ENCODE measurements around the gene CCDC136.
A peak's percentile ranks its signal among the peaks of the same experiment; 100 is the strongest.

The CCDC136 gene

DNA sequence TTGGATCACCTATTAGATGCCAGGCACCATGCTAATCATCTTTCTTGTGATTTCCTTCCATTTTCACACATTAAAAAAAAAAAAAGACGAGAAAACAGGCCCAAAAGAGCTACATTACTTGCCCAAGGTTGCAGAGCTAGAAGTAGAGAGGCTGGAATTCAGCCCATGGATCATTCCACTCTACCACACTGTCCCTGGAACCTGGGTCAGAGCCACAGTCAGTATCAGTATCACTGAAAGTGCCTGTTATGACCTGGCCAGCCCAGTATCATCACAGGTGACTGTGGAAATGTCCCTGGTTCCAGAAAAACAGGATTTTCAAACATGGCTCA is 35.1 kb downstream of the CCDC136 start:
- ATAC-seq = no peak
- TF ChIP-seq ARNTL (CRISPR knock-in tag; IDR thresholded peaks at IDR 0.05; ENCODE audit: borderline replicate concordance, low read depth) (no peak), ZNF565 (CRISPR knock-in tag; conservative IDR thresholded peaks at IDR 0.05; ENCODE audit: low read depth) (no peak), ZFP3 (CRISPR knock-in tag; IDR thresholded peaks at IDR 0.05) (no peak), TOX (CRISPR knock-in tag; IDR thresholded peaks at IDR 0.05; ENCODE audit: borderline replicate concordance) (no peak), PPARA (CRISPR knock-in tag; IDR thresholded peaks at IDR 0.05; ENCODE audit: borderline replicate concordance) (no peak), ESRRG (CRISPR knock-in tag; IDR thresholded peaks at IDR 0.05) (no peak), BACH2 (CRISPR knock-in tag; IDR thresholded peaks at IDR 0.05; ENCODE audit: borderline replicate concordance) (no peak), GLIS3 (CRISPR knock-in tag; IDR thresholded peaks at IDR 0.05) (no peak), ZNF8 (CRISPR knock-in tag; IDR thresholded peaks at IDR 0.05) (no peak), ZNF70 (CRISPR knock-in tag; IDR thresholded peaks at IDR 0.05) (no peak), TCF4 (CRISPR knock-in tag; IDR thresholded peaks at IDR 0.05; ENCODE audit: borderline replicate concordance) (no peak), SNAI2 (CRISPR knock-in tag; IDR thresholded peaks at IDR 0.05) (no peak), ZFP30 (CRISPR knock-in tag; IDR thresholded peaks at IDR 0.05) (no peak)
- TF ChIP-seq, protein P1, sequence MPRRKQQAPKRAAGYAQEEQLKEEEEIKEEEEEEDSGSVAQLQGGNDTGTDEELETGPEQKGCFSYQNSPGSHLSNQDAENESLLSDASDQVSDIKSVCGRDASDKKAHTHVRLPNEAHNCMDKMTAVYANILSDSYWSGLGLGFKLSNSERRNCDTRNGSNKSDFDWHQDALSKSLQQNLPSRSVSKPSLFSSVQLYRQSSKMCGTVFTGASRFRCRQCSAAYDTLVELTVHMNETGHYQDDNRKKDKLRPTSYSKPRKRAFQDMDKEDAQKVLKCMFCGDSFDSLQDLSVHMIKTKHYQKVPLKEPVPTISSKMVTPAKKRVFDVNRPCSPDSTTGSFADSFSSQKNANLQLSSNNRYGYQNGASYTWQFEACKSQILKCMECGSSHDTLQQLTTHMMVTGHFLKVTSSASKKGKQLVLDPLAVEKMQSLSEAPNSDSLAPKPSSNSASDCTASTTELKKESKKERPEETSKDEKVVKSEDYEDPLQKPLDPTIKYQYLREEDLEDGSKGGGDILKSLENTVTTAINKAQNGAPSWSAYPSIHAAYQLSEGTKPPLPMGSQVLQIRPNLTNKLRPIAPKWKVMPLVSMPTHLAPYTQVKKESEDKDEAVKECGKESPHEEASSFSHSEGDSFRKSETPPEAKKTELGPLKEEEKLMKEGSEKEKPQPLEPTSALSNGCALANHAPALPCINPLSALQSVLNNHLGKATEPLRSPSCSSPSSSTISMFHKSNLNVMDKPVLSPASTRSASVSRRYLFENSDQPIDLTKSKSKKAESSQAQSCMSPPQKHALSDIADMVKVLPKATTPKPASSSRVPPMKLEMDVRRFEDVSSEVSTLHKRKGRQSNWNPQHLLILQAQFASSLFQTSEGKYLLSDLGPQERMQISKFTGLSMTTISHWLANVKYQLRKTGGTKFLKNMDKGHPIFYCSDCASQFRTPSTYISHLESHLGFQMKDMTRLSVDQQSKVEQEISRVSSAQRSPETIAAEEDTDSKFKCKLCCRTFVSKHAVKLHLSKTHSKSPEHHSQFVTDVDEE (CRISPR knock-in tag; IDR thresholded peaks at IDR 0.05) = no peak
- TF ChIP-seq, protein P2, sequence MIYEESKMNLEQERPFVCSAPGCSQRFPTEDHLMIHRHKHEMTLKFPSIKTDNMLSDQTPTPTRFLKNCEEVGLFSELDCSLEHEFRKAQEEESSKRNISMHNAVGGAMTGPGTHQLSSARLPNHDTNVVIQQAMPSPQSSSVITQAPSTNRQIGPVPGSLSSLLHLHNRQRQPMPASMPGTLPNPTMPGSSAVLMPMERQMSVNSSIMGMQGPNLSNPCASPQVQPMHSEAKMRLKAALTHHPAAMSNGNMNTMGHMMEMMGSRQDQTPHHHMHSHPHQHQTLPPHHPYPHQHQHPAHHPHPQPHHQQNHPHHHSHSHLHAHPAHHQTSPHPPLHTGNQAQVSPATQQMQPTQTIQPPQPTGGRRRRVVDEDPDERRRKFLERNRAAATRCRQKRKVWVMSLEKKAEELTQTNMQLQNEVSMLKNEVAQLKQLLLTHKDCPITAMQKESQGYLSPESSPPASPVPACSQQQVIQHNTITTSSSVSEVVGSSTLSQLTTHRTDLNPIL (CRISPR knock-in tag; IDR thresholded peaks at IDR 0.05; ENCODE audit: low read depth) = no peak
- TF ChIP-seq, protein P3, sequence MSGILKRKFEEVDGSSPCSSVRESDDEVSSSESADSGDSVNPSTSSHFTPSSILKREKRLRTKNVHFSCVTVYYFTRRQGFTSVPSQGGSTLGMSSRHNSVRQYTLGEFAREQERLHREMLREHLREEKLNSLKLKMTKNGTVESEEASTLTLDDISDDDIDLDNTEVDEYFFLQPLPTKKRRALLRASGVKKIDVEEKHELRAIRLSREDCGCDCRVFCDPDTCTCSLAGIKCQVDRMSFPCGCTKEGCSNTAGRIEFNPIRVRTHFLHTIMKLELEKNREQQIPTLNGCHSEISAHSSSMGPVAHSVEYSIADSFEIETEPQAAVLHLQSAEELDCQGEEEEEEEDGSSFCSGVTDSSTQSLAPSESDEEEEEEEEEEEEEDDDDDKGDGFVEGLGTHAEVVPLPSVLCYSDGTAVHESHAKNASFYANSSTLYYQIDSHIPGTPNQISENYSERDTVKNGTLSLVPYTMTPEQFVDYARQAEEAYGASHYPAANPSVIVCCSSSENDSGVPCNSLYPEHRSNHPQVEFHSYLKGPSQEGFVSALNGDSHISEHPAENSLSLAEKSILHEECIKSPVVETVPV (CRISPR knock-in tag; IDR thresholded peaks at IDR 0.05) = no peak
- TF ChIP-seq, protein P4, sequence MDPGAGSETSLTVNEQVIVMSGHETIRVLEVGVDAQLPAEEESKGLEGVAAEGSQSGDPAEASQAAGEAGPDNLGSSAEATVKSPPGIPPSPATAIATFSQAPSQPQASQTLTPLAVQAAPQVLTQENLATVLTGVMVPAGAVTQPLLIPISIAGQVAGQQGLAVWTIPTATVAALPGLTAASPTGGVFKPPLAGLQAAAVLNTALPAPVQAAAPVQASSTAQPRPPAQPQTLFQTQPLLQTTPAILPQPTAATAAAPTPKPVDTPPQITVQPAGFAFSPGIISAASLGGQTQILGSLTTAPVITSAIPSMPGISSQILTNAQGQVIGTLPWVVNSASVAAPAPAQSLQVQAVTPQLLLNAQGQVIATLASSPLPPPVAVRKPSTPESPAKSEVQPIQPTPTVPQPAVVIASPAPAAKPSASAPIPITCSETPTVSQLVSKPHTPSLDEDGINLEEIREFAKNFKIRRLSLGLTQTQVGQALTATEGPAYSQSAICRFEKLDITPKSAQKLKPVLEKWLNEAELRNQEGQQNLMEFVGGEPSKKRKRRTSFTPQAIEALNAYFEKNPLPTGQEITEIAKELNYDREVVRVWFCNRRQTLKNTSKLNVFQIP (CRISPR knock-in tag; IDR thresholded peaks at IDR 0.05; ENCODE audit: borderline replicate concordance, low read depth) = no peak

DNA sequence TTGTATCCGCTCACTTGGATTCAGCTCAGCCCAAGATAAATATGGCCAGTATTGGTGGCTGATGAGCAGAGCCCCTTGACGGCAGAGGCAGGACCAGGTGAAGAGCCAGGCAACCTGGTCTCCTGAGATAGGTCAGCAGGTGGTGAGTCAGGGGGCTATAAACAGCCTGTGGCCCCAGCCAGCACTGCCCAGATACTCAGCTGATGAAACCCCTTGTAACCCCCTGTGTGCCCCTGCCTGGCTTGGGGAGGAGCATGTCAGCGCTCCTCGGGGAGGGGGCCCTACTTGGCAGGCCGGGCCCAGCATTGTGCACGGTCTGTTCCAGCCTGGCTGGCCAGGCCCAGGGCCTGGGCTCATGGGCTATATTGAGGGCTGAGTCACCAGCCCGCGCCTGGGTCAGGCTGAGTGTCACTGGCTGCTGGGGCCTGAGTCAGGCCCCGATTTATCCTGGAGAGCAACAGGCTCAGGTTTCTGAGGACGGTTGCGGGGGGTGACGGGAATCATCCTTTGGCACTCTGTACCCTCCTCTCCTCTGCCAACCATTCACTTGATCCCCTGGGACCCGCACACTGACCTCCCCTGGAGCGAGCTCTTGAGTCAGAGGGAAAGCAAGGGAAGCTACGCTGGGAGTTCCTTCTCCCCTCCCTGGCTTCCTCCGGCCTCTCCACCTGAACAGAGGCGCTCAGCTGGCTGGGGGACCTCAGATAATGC is 35.6 kb downstream of the CCDC136 start:
- ATAC-seq = peak; percentile 58
- TF ChIP-seq TOX (CRISPR knock-in tag; IDR thresholded peaks at IDR 0.05; ENCODE audit: borderline replicate concordance) = no peak
- TF ChIP-seq GLIS3 (CRISPR knock-in tag; IDR thresholded peaks at IDR 0.05) = 0 out of 2 replicates have a peak, but pooled peaks have one; percentile 65
- TF ChIP-seq ZC3H10 (CRISPR knock-in tag; IDR thresholded peaks at IDR 0.05) = no peak
- TF ChIP-seq OSR1 (CRISPR knock-in tag; IDR thresholded peaks at IDR 0.05) = 0 out of 2 replicates have a peak, but pooled peaks have one; percentile 25
- TF ChIP-seq ZFP3 (CRISPR knock-in tag; IDR thresholded peaks at IDR 0.05) = 0 out of 2 replicates have a peak, but pooled peaks have one; percentile 49
- TF ChIP-seq ZNF8 (CRISPR knock-in tag; IDR thresholded peaks at IDR 0.05) = no peak
- no peak for TF ChIP-seq RARB (CRISPR knock-in tag; IDR thresholded peaks at IDR 0.05)

DNA sequence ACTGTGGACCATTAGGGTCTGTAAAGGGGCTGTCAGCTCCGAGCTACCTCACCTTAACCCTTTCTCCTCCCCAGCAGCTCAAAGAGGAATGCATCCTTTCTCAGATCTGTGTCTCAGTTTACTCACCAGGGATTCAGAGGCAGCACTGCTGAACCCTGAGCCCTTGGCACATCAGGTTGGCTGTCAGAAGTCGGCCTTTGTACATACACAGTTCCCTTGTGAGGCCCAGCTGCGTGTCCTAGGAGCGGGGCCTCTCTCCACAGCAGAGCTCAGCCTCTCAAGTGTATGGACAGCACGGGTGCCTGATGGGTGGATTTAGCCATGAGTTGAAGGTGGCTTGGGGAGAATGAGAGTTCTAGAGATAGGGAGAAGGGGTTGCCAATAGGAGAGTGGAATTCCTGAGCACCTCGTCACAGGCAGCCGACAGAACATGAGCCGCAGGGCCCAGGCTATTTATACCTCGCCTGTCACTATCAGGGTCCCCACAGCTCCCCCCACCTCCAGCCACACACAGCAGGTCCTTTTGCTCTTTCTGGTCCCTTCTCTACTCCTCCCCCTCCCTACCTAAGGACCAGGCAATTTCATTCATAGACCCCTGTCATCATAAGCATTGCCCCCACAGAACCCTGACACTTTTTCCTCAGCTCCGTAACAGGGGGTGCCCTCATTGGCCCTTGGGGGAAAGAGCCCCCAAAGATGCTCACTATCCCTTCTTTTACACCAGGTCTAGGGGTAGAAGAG is 36.4 kb downstream of the CCDC136 start:
- peak; percentile 50 for ATAC-seq
- TF ChIP-seq CSDC2 (CRISPR knock-in tag; IDR thresholded peaks at IDR 0.05) (no peak), ZNF565 (CRISPR knock-in tag; conservative IDR thresholded peaks at IDR 0.05; ENCODE audit: low read depth) (no peak), OSR1 (CRISPR knock-in tag; IDR thresholded peaks at IDR 0.05) (no peak), BACH2 (CRISPR knock-in tag; IDR thresholded peaks at IDR 0.05; ENCODE audit: borderline replicate concordance) (no peak), RARB (CRISPR knock-in tag; IDR thresholded peaks at IDR 0.05) (no peak)

Measured in SK-N-SH treated with all-trans-retinoic acid at 6 μM for 48 hours (cell line).